Measurements from ENCODE around the gene TMEM223.

The TMEM223 gene

GRCh38 chr11:62747475-62748160, 44.2 kb downstream of the TMEM223 start:
- no peaks in the 10 kb centered on the region for H3K4me1 ChIP-seq (ENCODE audit: control insufficient read depth, insufficient read depth, low read length)
- no peak overlapping the region for H3K4me3 ChIP-seq (ENCODE audit: low read depth, low read length)
- peaks cover 0 to 14% of the 10 kb centered on the region in 2 experiments; a peak in 2 of 3 replicates for H3K36me3 ChIP-seq (ENCODE audit: control insufficient read depth in 2 of 2, insufficient read depth in 1 of 2, low read length in 2 of 2)
- CTCF ChIA-PET: interaction anchor here (0.6 to 1.6 kb wide), 6 partner anchors 20 to 157 kb away, joined by 3 to 5 read pairs (median 4); partner anchors contain the start of gene TMEM179B
- POLR2A ChIA-PET: interaction anchor here (0.7 to 2.8 kb wide), 3 partner anchors 14 to 22 kb away, joined by 3 to 14 read pairs (median 4); partner anchors contain the start of genes HNRNPUL2 and POLR2G
- H3K27ac ChIP-seq (ENCODE audit: extremely low read depth, low read depth, low read length): no peak overlapping the region
- no peaks in the 10 kb centered on the region for H3K9me3 ChIP-seq (ENCODE audit: control insufficient read depth, insufficient read depth, low read depth, low read length)
- TF ChIP-seq ZNF670 (tag by site-specific recombination; IDR thresholded peaks at IDR 0.05; ENCODE audit: low read depth) (no peak), ZBTB44 (tag by site-specific recombination; IDR thresholded peaks at IDR 0.05) (peak; percentile 92)
